HEK293 (cell line): ENCODE measurements around the gene PRG3.

Experiments used
- BCL11B ChIP-seq: fragments of 450-650 bp; formaldehyde crosslinking; IDR thresholded peaks from 2 replicates; pipeline ENCODE4 v1.5.1; 2016; ENCODE audit warnings: low read depth, missing biosample characterization, missing genetic modification characterization
- MZF1 ChIP-seq: fragments of 450-650 bp; formaldehyde crosslinking; IDR thresholded peaks from 2 replicates; pipeline ENCODE4 v1.5.1; 2017; ENCODE audit warnings: missing biosample characterization, missing genetic modification characterization, borderline replicate concordance
- ZFHX2 ChIP-seq: fragments of 450-650 bp; formaldehyde crosslinking; conservative IDR thresholded peaks from 2 replicates; pipeline ENCODE4 v1.5.1; 2016; ENCODE audit warnings: missing biosample characterization, missing genetic modification characterization
- ZNF175 ChIP-seq: fragments of 450-650 bp; formaldehyde crosslinking; IDR thresholded peaks from 2 replicates; pipeline ENCODE4 v1.5.1; 2016; ENCODE audit warnings: missing biosample characterization, missing genetic modification characterization
- ZNF274 ChIP-seq, 2 experiments: fragments of 200-500 bp in 1 of 2; fragments of 450-650 bp in 1 of 2; sonication (Bioruptor generic) in 1 of 2; formaldehyde crosslinking in 1 of 2; IDR thresholded peaks; 2 replicates each; pipeline versions ENCODE4 v1.5.1 to v1.6.1; 2014 to 2016; ENCODE audit warnings: borderline replicate concordance in 1 of 2, inconsistent platforms in 1 of 2, low read length in 1 of 2, missing biosample characterization in 1 of 2, missing genetic modification characterization in 1 of 2
- ZNF664 ChIP-seq: fragments of 450-650 bp; formaldehyde crosslinking; IDR thresholded peaks from 2 replicates; pipeline ENCODE4 v1.5.1; 2016; ENCODE audit warnings: missing biosample characterization, missing genetic modification characterization
- ZNF777 ChIP-seq: fragments of 450-650 bp; formaldehyde crosslinking; IDR thresholded peaks from 2 replicates; pipeline ENCODE4 v1.5.1; 2017; ENCODE audit warnings: missing biosample characterization, missing genetic modification characterization, borderline replicate concordance

GRCh38 chr11:57396744-57397143, 15.8 kb upstream of the PRG3 start:
- no peak for TF ChIP-seq ZNF777 (tag by site-specific recombination)
- no peak for TF ChIP-seq ZNF175 (tag by site-specific recombination)
- no peak for TF ChIP-seq MZF1 (tag by site-specific recombination)
- TF ChIP-seq ZNF664 (tag by site-specific recombination), result no peak
- TF ChIP-seq ZFHX2 (tag by site-specific recombination), result no peak
- no peak for TF ChIP-seq ZNF274 (IDR thresholded peaks at IDR 0.05; ENCODE audit: low read length)
- no peak for TF ChIP-seq ZNF274 (tag by site-specific recombination; IDR thresholded peaks at IDR 0.05; ENCODE audit: borderline replicate concordance)
- no peak for TF ChIP-seq BCL11B (tag by site-specific recombination)
